K562 (cell line): ENCODE data around the gene TENT4B. TPM values are rescaled to one million over a fixed set of nuclear protein-coding genes. Genes with fewer than 3 reads are reported as not detected.
A peak's percentile ranks its signal among the peaks of the same experiment; 100 is the strongest.

Experiments used
- BCOR ChIP-seq: fragments of 450-650 bp; IDR thresholded peaks from 2 replicates; pipeline ENCODE4 v1.6.1; 2016
- BDP1 ChIP-seq: IDR thresholded peaks from 3 replicates; pipeline ENCODE4 v1.6.1; 2011; ENCODE audit not compliant: insufficient read length, insufficient read depth
- CEBPG ChIP-seq, 3 experiments: fragments of 200-800 bp in 1 of 3; sonication (Bioruptor generic) in 1 of 3; sonication (generic) in 1 of 3; formaldehyde crosslinking in 1 of 3; IDR thresholded peaks in 2 of 3; conservative IDR thresholded peaks in 1 of 3; 2 replicates each; pipeline versions ENCODE4 v1.6.1 to v1.8.0; 2016 to 2022; ENCODE audit warnings: missing compliant biosample characterization in 2 of 3, missing genetic modification characterization in 2 of 3, mild to moderate bottlenecking in 1 of 3, missing genetic modification reagents in 1 of 3
- CXXC5 ChIP-seq: fragments of 250-450 bp; sonication (Bioruptor Pico); IDR thresholded peaks from 2 replicates; pipeline ENCODE4 v1.8.0; 2022; ENCODE audit warnings: inconsistent platforms, mild to moderate bottlenecking, moderate library complexity
- DDX20 ChIP-seq: fragments of 450-650 bp; IDR thresholded peaks from 2 replicates; pipeline ENCODE4 v1.6.1; 2016; ENCODE audit warnings: missing genetic modification characterization, low read depth, mild to moderate bottlenecking, missing compliant biosample characterization, moderate library complexity
- DMBX1 ChIP-seq: fragments of 250-450 bp; sonication (Bioruptor Pico); IDR thresholded peaks from 2 replicates; pipeline ENCODE4 v1.8.0; 2022; ENCODE audit warnings: inconsistent platforms, mild to moderate bottlenecking, moderate library complexity, borderline replicate concordance
- ELF1 ChIP-seq: fragments of 200-800 bp; sonication (Bioruptor generic); IDR thresholded peaks from 2 replicates; pipeline ENCODE4 v1.6.1; 2016; ENCODE audit warnings: missing genetic modification characterization, missing compliant biosample characterization
- FOXP1 ChIP-seq: sonication (generic); formaldehyde crosslinking; IDR thresholded peaks from 2 replicates; pipeline ENCODE4 v1.8.0; 2022; ENCODE audit warnings: mild to moderate bottlenecking, missing genetic modification reagents
- HNRNPH1 ChIP-seq: fragments of 200-400 bp; formaldehyde crosslinking; optimal IDR thresholded peaks from 2 replicates; pipeline ENCODE3; 2017; ENCODE audit warnings: low read depth, mild to moderate bottlenecking, low read length, moderate library complexity
- KDM1A ChIP-seq, 2 experiments: fragments of 450-650 bp; IDR thresholded peaks; 2 replicates each; pipeline ENCODE4 v1.6.1; 2016; ENCODE audit warnings: mild to moderate bottlenecking in 2 of 2
- KLF16 ChIP-seq: IDR thresholded peaks from 2 replicates; pipeline ENCODE4 v1.6.1; 2016; ENCODE audit warnings: antibody characterized with exemption
- MEF2D ChIP-seq: conservative IDR thresholded peaks from 2 replicates; pipeline ENCODE4 v1.6.1; 2016; ENCODE audit warnings: low read depth, missing genetic modification characterization, missing compliant biosample characterization
- MXI1 ChIP-seq: IDR thresholded peaks from 2 replicates; pipeline ENCODE4 v1.6.1; 2011; ENCODE audit warnings: low read depth, mild to moderate bottlenecking, improper control_type of control experiment, low read length
- OTX1 ChIP-seq: fragments of 450-650 bp; formaldehyde crosslinking; IDR thresholded peaks from 2 replicates; pipeline ENCODE4 v1.4.0; 2022; ENCODE audit warnings: mild to moderate bottlenecking
- PHF21A ChIP-seq: fragments of 450-650 bp; IDR thresholded peaks from 2 replicates; pipeline ENCODE4 v1.6.1; 2017; ENCODE audit warnings: low read depth, borderline replicate concordance
- POLR2G ChIP-seq: fragments of 200-400 bp; formaldehyde crosslinking; IDR thresholded peaks from 2 replicates; pipeline ENCODE4 v1.6.1; 2017; ENCODE audit warnings: low read depth, mild to moderate bottlenecking, antibody characterized with exemption, low read length, moderate library complexity
- POLR2H ChIP-seq: IDR thresholded peaks from 2 replicates; pipeline ENCODE4 v1.6.1; 2016; ENCODE audit warnings: missing genetic modification characterization, low read depth, mild to moderate bottlenecking, control low read depth, missing compliant biosample characterization, moderate library complexity
- POLR3A ChIP-seq: IDR thresholded peaks from 2 replicates; pipeline ENCODE4 v1.6.1; 2011; ENCODE audit warnings: borderline replicate concordance, mild to moderate bottlenecking, moderate library complexity; ENCODE audit not compliant: insufficient read length, insufficient read depth; ENCODE audit errors: extremely low read depth
- RBM17 ChIP-seq: fragments of 200-400 bp; formaldehyde crosslinking; IDR thresholded peaks from 2 replicates; pipeline ENCODE4 v1.6.1; 2017; ENCODE audit warnings: low read depth, mild to moderate bottlenecking, low read length, borderline replicate concordance
- RBM25 ChIP-seq: fragments of 200-400 bp; formaldehyde crosslinking; IDR thresholded peaks from 2 replicates; pipeline ENCODE4 v1.6.1; 2018; ENCODE audit warnings: low read length, low read depth, moderate library complexity; ENCODE audit not compliant: severe bottlenecking
- TAF9B ChIP-seq: fragments of 450-650 bp; IDR thresholded peaks from 2 replicates; pipeline ENCODE4 v1.6.1; 2018; ENCODE audit warnings: mild to moderate bottlenecking; ENCODE audit not compliant: partially characterized antibody
- U2AF2 ChIP-seq: fragments of 200-400 bp; formaldehyde crosslinking; optimal IDR thresholded peaks from 2 replicates; pipeline ENCODE3; 2017; ENCODE audit warnings: low read depth, mild to moderate bottlenecking, low read length
- ZFP1 ChIP-seq: fragments of 450-650 bp; formaldehyde crosslinking; IDR thresholded peaks from 2 replicates; pipeline ENCODE4 v1.4.0; 2020; ENCODE audit warnings: mild to moderate bottlenecking, mixed read lengths
- polyA plus RNA-seq, 8 experiments: library from polyadenylated mRNA; depleted of rRNA in 4 of 8; stranded (reverse) in 5 of 8; unstranded in 3 of 8; fragments of >200 nt; fragmentation: Nextera tagmentation in 2 of 8; fragmentation: Illumina TruSeq in 1 of 8; extraction: Ambion mirVana in 2 of 8; extraction: Trizol in 1 of 8; gene quantifications; 2 replicates each; pipeline versions ENCODE4 v1.2.1 to v1.2.3, GENCODE V29; 2011 to 2014; ENCODE audit warnings: inconsistent platforms in 1 of 8, missing spikeins in 1 of 8
- total RNA-seq, 7 experiments: library from RNA; depleted of rRNA in 6 of 7; stranded (reverse); fragments of >200 nt in 6 of 7; fragmentation: Illumina TruSeq in 2 of 7; extraction: Trizol in 2 of 7; gene quantifications; 2 replicates each; pipeline versions ENCODE4 v1.2.1 to v1.2.3, GENCODE V29; 2011 to 2021; ENCODE audit warnings: low replicate concordance in 1 of 7
- TF ChIP-seq, protein P1 (sequence below): fragments of 250-450 bp; sonication (Bioruptor Pico); IDR thresholded peaks from 2 replicates; pipeline ENCODE4 v1.9.0; 2021; ENCODE audit warnings: mild to moderate bottlenecking
- TF ChIP-seq, protein P2 (sequence below): fragments of 250-450 bp; sonication (Bioruptor Pico); IDR thresholded peaks from 2 replicates; pipeline ENCODE4 v1.5.0; 2021
- TF ChIP-seq, protein P3 (sequence below): fragments of 450-650 bp; formaldehyde crosslinking; IDR thresholded peaks from 2 replicates; pipeline ENCODE4 v1.4.0; 2020; ENCODE audit warnings: mild to moderate bottlenecking

TENT4B gene
- total and polyA plus RNA-seq, 9 of the 15 experiments (the other 6 are each of a cell fraction or from before 2014, with no cell fraction given), result 5.2 to 8.4 (median 7.0) TPM

DNA sequence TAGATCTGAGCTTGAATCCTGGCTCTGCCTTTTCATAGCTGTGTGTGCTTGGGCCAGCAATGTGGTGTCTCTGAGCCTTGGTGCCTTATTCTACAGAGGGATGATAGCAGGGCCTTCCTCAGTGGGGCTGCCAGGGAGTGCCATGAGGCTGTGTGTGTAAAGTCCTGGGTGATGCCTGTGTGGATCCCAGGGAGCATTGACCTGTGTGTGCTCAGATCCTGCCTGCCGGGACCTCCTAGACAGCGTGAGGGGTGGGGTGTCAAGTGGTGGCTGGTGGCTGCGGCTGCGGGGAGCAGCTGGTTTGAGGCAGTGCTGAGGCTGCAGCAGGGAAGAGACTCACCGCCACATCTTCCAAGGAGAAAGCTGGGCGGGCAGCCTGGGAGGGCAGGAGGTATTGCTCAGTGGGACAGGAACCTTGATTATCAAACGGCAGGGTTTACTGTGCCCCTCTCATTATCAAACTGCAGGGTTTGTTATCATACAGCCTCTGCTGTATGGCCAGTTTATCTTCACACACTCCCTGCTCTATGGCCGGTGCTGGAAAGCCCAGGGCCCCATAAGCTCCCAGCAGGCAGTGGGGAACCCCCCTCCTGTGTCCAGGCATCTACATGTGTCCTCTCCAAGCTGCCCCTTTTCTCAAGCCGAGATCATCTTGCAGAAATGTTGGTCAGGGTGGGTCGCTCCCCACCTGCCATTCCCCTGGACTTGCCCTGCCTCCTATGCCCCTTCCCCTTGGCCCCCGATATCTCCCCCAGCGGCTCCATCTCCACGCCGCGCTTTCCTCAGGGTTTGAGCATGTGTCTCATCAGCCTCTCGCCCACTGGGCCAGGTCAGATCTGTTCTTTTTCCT lies 110.2 kb downstream of the TENT4B start (continued):
- TF ChIP-seq CEBPG (CRISPR knock-in tag; IDR thresholded peaks at IDR 0.05) (no peak), CEBPG (tag; conservative IDR thresholded peaks at IDR 0.05 in 1 of 2, IDR thresholded peaks at IDR 0.05 in 1 of 2) (no peak), MXI1 (no peak), DDX20 (tag) (no peak), POLR2G (peak; percentile 54), BCOR (peak; percentile 93; the same call in 1 of the 2 replicates), ELF1 (no peak), U2AF2 (no peak), TAF9B (peak; percentile 22), PHF21A (peak; percentile 11; the same call in 1 of the 2 replicates), FOXP1 (CRISPR knock-in tag) (no peak), BDP1 (no peak), POLR3A (no peak), ZFP1 (CRISPR knock-in tag) (no peak), OTX1 (CRISPR knock-in tag) (no peak), KLF16 (peak; percentile 78), POLR2H (tag) (no peak), KDM1A (IDR thresholded peaks at IDR 0.05) (peak; percentile 37 to 82; a peak in 3 of 4 replicates), MEF2D (tag) (no peak), RBM17 (no peak), RBM25 (peak; percentile 49), CXXC5 (CRISPR knock-in tag) (peak; percentile 72), DMBX1 (CRISPR knock-in tag) (no peak; the same call in 1 of the 2 replicates), HNRNPH1 (no peak)
- TF ChIP-seq, protein P1, sequence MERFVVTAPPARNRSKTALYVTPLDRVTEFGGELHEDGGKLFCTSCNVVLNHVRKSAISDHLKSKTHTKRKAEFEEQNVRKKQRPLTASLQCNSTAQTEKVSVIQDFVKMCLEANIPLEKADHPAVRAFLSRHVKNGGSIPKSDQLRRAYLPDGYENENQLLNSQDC (CRISPR knock-in tag), result no peak
- TF ChIP-seq, protein P2, sequence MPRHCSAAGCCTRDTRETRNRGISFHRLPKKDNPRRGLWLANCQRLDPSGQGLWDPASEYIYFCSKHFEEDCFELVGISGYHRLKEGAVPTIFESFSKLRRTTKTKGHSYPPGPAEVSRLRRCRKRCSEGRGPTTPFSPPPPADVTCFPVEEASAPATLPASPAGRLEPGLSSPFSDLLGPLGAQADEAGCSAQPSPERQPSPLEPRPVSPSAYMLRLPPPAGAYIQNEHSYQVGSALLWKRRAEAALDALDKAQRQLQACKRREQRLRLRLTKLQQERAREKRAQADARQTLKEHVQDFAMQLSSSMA (CRISPR knock-in tag), result no peak
- TF ChIP-seq, protein P3, sequence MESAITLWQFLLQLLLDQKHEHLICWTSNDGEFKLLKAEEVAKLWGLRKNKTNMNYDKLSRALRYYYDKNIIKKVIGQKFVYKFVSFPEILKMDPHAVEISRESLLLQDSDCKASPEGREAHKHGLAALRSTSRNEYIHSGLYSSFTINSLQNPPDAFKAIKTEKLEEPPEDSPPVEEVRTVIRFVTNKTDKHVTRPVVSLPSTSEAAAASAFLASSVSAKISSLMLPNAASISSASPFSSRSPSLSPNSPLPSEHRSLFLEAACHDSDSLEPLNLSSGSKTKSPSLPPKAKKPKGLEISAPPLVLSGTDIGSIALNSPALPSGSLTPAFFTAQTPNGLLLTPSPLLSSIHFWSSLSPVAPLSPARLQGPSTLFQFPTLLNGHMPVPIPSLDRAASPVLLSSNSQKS (CRISPR knock-in tag), result no peak
